Ascending aorta (tissue), 2 donors: ENCODE data around the gene ACOT8. TPM values are rescaled to one million over a fixed set of nuclear protein-coding genes. Genes with fewer than 3 reads are reported as not detected.

Experiments
- DNase-seq, 2 donors: peaks; one replicate each; pipeline ENCODE4 v3.0.0-alpha.2; 2019; ENCODE audit warnings: low spot score in 2 of 2
- H3K27ac ChIP-seq, 2 donors: fragments of 200-600 bp; sonication (generic); one replicate each; pipeline ENCODE4 v1.5.1; 2016 to 2017; ENCODE audit warnings: mild to moderate bottlenecking in 1 of 2
- H3K27me3 ChIP-seq: fragments of 200-600 bp; sonication (generic); one replicate; pipeline ENCODE4 v1.5.1; 2017
- H3K36me3 ChIP-seq, 2 donors: fragments of 200-600 bp; sonication (generic); one replicate each; pipeline ENCODE4 v1.5.1; 2016
- H3K4me1 ChIP-seq, 2 donors: fragments of 200-600 bp; sonication (generic); one replicate each; pipeline ENCODE4 v1.5.1; 2016 to 2017; ENCODE audit warnings: mild to moderate bottlenecking in 1 of 2
- H3K4me3 ChIP-seq, 2 donors: fragments of 200-600 bp; sonication (generic); one replicate each; pipeline ENCODE4 v1.5.1; 2016 to 2017; ENCODE audit warnings: mild to moderate bottlenecking in 1 of 2
- H3K9me3 ChIP-seq, 2 donors: fragments of 200-600 bp; sonication (generic); one replicate each; pipeline ENCODE4 v1.5.1; 2016
- intact Hi-C: fragments of 100-400 bp; cut with DNase I; formaldehyde crosslinking; loops from one replicate; pipeline ENCODE4 v1.15.1; 2023
- total RNA-seq: library from RNA; depleted of rRNA; stranded (reverse); fragments of >200 nt; gene quantifications from one replicate; pipeline ENCODE4 v1.1.0, GENCODE V29; 2016
- TF ChIP-seq, protein P1 (sequence below), 3 experiments: fragments of 200-600 bp in 2 of 3; fragments of 450-650 bp in 1 of 3; sonication (generic) in 2 of 3; IDR thresholded peaks; one replicate each; pipeline ENCODE4 v1.5.1; 2016 to 2019; ENCODE audit warnings: antibody characterized with exemption in 3 of 3, mild to moderate bottlenecking in 1 of 3, moderate library complexity in 1 of 3

ACOT8 gene
- total RNA-seq, 1 donor from 2014 or later: 34.4 TPM

DNA sequence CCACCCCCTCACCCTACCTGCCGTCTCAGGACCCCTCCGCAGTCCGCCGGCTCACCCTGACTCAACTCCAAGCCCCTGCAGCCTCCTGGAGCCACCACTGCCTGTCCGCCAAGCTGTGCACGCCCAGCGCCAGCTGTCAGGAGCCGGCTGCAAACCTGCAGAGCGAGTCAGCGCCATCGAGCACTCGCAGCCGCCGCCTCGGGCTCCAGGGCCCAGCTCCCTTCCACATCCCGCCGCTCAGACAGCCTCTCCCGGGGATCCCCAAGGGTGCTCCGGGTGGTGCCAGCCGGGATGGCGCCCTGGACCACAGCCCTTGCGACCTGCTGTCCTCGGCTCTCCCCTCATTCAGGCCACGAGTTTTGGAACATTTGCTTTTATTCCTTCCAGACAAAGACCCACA, 34.3 kb downstream of the ACOT8 start:
- Histone ChIP-seq H3K27me3 (no peaks in the 10 kb centered on the region), H3K4me1 (peaks cover 10 to 38% of the 10 kb centered on the region in 2 donors), H3K27ac (peak overlapping the region; percentile 14 to 41), H3K36me3 (no peaks in the 10 kb centered on the region), H3K4me3 (peak overlapping the region; percentile 13 to 50), H3K9me3 (no peaks in the 10 kb centered on the region)
- DNase-seq: no peak
- intact Hi-C loops: no loop called here
- TF ChIP-seq, protein P1, sequence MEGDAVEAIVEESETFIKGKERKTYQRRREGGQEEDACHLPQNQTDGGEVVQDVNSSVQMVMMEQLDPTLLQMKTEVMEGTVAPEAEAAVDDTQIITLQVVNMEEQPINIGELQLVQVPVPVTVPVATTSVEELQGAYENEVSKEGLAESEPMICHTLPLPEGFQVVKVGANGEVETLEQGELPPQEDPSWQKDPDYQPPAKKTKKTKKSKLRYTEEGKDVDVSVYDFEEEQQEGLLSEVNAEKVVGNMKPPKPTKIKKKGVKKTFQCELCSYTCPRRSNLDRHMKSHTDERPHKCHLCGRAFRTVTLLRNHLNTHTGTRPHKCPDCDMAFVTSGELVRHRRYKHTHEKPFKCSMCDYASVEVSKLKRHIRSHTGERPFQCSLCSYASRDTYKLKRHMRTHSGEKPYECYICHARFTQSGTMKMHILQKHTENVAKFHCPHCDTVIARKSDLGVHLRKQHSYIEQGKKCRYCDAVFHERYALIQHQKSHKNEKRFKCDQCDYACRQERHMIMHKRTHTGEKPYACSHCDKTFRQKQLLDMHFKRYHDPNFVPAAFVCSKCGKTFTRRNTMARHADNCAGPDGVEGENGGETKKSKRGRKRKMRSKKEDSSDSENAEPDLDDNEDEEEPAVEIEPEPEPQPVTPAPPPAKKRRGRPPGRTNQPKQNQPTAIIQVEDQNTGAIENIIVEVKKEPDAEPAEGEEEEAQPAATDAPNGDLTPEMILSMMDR (IDR thresholded peaks at IDR 0.05): no peak

DNA sequence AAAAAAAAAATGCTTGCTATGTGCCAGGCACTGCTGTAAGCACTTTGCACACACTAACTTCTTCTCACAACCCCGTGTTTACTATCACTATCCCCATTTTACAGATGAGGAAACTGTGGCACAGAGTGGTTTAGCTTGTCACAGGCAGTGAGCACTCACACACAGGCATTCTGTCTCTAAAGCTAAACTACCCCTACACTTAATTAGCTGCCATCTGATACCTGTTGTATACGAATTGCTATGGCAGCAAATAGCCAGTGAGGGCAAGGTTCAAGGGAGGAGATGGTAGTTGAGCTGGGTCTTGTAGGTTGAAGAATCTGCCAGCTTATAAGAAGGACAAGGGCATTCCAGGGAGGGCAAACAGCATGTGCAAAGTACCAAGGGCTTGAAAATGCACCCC, 35.2 kb downstream of the ACOT8 start:
- no peak for DNase-seq
- Histone ChIP-seq H3K9me3 (no peaks in the 10 kb centered on the region), H3K27me3 (no peaks in the 10 kb centered on the region), H3K36me3 (no peaks in the 10 kb centered on the region), H3K4me3 (no peak overlapping the region), H3K4me1 (peaks cover 15 to 38% of the 10 kb centered on the region in 2 donors), H3K27ac (peak overlapping the region in 1 of 2 donors; percentile 14)
- intact Hi-C loops: no loop called here
- TF ChIP-seq, protein P1 (IDR thresholded peaks at IDR 0.05): no peak

GRCh38 chr20:45819466-45819865, 37.7 kb downstream of the ACOT8 start:
- H3K36me3 ChIP-seq: no peaks in the 10 kb centered on the region
- no peaks in the 10 kb centered on the region for H3K9me3 ChIP-seq
- no peak for DNase-seq
- no peak overlapping the region for H3K4me3 ChIP-seq
- intact Hi-C loops: no loop called here
- no peak overlapping the region for H3K27ac ChIP-seq
- no peaks in the 10 kb centered on the region for H3K27me3 ChIP-seq
- TF ChIP-seq, protein P1 (IDR thresholded peaks at IDR 0.05): no peak
- H3K4me1 ChIP-seq: peaks cover 6 to 29% of the 10 kb centered on the region in 2 donors

DNA sequence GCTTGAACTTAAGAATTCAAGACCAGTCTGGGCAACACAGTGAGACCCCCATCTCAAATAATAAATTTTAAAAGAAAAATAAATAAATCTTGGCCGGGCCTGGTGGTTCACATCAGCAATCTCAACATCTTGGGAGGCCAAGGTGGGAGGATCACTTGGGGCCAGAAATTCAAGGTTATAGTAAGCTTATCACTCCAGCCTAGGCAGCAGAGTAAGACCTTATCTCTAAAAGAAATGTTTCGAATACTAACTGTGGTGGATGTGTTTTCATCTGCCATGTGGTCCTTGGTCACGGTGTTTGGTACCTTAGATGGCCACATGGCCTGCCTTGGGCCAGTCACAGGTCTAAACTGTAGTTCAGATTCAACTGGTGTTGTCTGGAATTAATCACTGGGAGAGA, 39.0 kb downstream of the ACOT8 start:
- H3K27me3 ChIP-seq: no peaks in the 10 kb centered on the region
- H3K27ac ChIP-seq: peak overlapping the region; percentile 87 to 94
- no peak for DNase-seq
- H3K4me3 ChIP-seq: no peak overlapping the region
- H3K4me1 ChIP-seq: peaks cover 6 to 23% of the 10 kb centered on the region in 2 donors
- intact Hi-C loops: no loop called here
- TF ChIP-seq, protein P1 (IDR thresholded peaks at IDR 0.05): no peak
- H3K36me3 ChIP-seq: no peaks in the 10 kb centered on the region
- H3K9me3 ChIP-seq: no peaks in the 10 kb centered on the region

GRCh38 chr20:45817376-45818194, 39.6 kb downstream of the ACOT8 start:
- intact Hi-C loops: no loop called here
- no peak for DNase-seq

More at GRCh38 chr20:45817376-45818194, 39.6 kb downstream of the ACOT8 start:
- Histone ChIP-seq H3K36me3 (no peaks in the 10 kb centered on the region), H3K27me3 (no peaks in the 10 kb centered on the region), H3K4me1 (peaks cover 11 to 20% of the 10 kb centered on the region in 2 donors), H3K9me3 (no peaks in the 10 kb centered on the region), H3K27ac (peak overlapping the region; percentile 87 to 94), H3K4me3 (no peak overlapping the region)
- TF ChIP-seq, protein P1 (IDR thresholded peaks at IDR 0.05): no peak
